UCSD-AML1 (cell line): ENCODE measurements around the gene STRN.
"Not testable (repeated sequence)": the region's sequence is repeated elsewhere in the genome, so short reads cannot be mapped to it uniquely, and the experiment has no call there.

Experiments
- DNase-seq: peaks from one replicate; lab custom pipeline; 2025; ENCODE audit not compliant: unreplicated experiment; lab: John Stamatoyannopoulos, UW

STRN gene

DNA sequence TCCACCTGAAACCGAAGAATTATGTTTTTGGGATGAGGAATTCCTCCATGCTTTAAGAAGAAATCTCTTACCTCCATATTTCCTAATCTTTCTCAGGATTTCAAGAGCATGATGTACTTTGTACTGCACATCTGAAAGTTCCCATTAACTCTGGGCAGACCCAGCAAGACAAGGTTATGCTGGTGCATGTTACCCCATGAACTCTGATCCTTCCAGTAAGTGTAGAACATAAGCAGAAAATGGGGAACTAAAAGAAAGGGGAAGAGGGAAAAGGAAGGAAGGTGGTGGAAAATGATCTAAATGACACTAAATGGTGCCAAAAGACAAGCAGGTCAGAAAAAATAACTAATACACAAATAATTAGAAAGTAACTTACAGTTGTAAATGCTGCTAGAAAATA, 50.7 kb downstream of the STRN start:
- DNase-seq = no peak

- DNase-seq = no peak
These were observed 53.6 kb downstream of the STRN start for GRCh38 chr2:36912695-36913094.

DNA sequence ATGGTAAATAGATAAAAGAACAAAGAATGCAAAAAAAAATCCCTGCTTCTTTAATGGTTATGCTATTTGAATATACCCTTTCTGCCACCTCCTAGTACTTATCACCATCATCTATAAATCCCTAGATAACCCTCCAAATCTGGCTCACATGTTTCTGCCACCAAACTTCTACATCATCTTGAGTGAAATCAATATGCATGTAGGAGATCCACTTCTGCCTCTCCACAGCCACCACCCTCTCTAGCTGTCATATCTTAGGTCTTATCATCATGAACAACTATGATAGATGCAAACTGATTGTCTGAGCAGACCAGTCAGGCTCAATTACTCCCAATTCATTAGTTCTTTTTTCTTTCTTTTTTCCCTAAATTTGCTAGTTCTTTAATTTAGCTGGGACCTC, 55.3 kb downstream of the STRN start:
- DNase-seq = no peak

DNA sequence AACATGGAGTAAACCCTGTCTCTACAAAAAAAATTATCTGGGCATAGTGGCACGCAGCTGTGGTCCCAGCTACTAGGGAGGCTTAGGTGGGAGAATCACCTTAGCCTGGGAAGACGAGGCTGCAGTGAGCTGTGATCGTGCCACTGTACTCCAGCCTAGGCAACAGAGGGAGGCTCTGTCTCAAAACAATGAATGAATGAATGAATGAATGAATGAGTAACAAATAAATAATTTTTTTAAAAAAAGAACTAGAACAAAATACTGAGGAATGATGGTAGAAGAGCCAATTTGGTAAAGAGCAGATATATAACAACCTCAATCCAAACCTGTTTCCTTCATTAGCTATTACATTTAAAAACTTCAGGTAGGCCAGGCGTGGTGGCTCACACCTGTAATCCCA, 60.1 kb downstream of the STRN start:
- no peak for DNase-seq

GRCh38 chr2:36904636-36905035, 61.7 kb downstream of the STRN start:
- DNase-seq = no peak

DNA sequence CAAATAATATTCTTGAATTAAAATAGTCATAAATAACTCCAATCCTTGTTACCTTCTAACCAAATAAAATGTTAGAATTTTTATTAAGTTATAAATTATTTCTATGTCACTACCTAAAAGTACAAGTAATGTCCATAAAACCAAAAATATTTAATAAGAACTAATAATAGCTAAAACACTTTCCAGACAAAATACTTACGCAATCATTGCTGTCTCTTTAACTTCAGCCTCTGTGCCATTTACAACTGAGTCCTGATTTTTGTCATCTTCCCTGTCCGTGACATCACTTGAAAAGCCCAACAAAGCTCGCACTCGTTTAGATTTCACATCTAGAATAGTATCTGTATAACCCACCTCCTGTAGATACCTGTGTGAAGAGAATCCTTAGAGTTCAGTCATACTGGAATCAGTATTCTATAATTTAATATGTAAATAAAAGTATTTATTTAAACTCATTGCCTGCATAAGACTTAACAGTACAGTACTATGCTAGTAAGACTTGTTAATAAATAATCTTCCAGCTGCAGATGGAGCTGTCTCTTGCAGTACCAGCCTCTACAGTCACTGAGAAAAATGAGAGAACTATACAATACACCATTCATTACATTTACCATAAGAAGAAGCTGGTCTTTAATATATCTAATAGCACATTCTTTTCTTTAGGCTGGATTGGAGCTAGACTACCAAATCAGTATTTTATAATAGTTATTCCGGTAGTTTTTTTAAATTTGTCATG, 63.8 kb downstream of the STRN start:
- no peak for DNase-seq

GRCh38 chr2:36892805-36893204, 73.5 kb downstream of the STRN start:
- DNase-seq = no peak

DNA sequence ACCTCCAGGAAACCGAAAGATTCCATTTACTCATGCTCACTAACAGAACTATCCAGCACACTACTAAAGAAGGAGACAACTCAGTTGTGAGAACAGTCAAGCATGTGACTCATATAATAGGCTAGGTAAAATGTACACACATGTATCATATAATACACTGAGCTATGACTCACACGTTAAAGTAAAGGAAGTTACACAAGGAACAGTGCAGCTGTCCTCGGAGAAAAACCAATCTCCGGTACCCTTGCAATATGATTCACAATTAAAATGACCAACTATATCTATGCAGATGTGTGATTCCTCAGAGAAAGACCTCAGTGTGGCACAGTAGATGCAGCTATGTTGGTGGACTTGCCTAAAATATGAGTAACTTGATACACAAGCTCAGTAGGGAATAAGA, 76.5 kb downstream of the STRN start:
- DNase-seq = no peak

GRCh38 chr2:36887095-36887494, 79.2 kb downstream of the STRN start:
- not testable (repeated sequence) for DNase-seq

DNA sequence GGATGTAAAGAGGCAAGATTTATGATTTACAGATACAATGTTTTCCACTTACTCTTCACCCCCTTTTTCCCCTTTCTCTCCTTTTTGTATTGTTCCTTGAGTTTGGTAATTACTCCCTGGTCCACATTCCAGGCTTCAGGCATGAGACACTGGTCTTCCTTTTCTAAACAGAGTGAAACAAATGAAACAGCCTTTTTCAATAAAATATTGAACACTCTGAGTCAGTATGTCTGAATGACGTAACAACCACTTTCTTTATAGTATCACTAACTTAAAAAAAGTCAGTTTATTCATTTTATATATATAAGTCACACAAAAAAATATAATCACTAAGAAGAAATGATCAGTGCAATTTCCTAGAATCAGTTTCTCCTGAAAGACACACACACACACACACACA, 79.7 kb downstream of the STRN start:
- no peak for DNase-seq

- DNase-seq = no peak
These were observed 80.7 kb downstream of the STRN start for GRCh38 chr2:36885605-36886004.

DNA sequence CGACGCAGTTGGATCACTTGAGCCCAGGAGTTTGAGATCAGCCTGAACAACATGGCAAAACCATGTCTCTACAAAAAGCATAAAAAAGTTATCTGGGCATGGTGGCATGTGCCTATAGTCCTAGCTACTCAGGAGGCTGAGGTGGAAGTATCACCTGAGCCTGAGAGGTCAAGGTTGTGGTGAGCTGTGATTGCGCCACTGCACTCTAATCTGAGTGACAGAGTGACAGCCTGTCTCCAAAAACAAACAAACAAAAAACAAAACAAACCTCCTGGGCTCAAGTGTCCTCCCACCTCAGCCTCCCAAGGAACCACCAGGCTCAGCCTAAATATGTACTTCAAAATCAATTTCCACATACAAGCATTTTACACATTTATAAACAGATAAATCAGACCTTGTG, 83.8 kb downstream of the STRN start:
- no peak for DNase-seq

- DNase-seq = no peak
These were observed 84.5 kb downstream of the STRN start for GRCh38 chr2:36881816-36882215.

- no peak for DNase-seq
These were observed 87.9 kb downstream of the STRN start for GRCh38 chr2:36878429-36878828.

DNA sequence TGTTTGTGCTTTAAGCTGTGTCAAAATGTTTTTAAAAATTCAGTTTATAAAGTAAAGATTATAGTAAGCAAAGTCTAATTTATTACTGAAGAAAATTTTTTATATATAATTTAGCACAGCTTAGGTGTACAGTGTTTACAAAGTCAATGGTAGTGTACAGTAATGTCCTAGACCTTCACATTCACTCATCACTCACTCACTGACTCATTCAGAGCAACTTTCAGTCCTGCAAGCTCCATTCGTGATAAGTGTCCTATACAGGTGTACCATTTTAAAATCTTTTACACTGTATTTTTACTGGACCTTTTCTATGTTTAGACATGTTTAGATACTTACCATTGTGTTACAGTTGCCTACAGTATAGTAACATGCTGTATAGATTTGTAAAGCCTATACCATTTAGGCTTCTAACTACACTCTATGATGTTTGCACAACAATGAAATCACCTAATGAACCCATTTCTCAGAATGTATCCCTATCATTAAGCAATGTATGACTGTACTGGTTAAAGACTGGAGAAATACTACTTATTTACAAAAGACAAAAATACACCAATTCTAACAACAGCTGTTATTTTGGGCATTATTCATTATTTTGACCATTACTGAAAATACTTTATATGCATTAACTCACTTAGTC, 95.1 kb downstream of the STRN start:
- DNase-seq = no peak

GRCh38 chr2:36869606-36870005, 96.7 kb downstream of the STRN start:
- DNase-seq = no peak

GRCh38 chr2:36861896-36862295, 104.4 kb downstream of the STRN start:
- no peak for DNase-seq

DNA sequence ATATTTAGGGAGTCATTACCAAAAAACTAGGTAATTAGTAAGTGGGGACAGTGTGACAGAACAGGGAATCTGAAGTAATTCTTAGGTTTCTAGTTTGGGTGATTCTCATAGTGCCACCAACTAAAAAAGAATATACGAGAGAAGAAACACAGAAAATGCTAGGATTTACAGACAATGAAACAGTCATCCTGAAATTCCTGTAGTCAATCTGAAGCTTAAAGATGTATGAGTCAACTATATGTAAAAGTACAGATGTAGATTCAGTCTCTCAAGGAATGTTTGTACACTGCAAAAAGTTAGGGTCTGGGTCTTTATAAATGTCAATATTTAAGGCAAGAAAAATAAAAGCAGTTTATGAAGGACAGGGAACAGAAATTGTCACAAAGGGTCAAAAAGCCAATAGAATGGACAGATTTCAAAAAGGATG, 107.0 kb downstream of the STRN start:
- no peak for DNase-seq

GRCh38 chr2:36858551-36859365, 107.6 kb downstream of the STRN start:
- DNase-seq = no peak

GRCh38 chr2:36857713-36858112, 108.6 kb downstream of the STRN start:
- DNase-seq = no peak

DNA sequence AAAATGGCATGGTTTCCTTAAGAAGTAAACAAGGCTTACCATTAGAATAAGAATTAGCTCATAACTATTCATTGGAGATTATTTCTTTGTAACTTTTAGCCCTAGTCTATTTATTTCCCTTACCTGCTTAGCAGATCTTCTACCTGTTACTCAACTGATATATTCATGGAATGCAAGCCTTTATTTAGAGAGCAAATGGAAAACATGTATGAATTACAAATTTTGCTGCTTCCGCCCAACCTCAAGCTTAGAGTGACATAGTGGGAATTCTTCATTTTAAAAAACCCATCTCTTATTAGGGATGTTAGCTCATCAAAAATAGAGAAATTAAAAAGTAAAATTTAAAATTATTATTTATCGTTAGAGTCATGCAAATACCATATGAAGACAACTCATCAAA, 110.9 kb downstream of the STRN start:
- no peak for DNase-seq

DNA sequence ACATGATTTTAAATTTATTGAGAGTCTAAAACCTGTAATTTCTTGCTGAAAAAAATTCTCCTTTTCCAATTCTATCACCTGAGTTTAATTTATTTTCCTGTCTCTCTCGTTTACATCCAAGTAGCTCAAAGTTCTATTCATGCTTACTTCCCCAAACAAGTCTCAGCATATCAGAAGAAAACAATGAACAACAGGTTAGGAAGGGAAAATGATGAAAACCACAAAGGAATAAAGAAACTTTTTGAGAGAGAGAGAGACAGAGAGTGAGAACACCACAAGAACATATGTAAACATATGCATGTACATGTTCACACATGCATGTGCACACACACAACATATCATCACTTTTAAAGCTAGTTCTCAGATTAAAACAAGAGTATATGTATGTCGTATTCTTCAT, 112.1 kb downstream of the STRN start:
- DNase-seq = no peak
